BE2C (cell line): ENCODE measurements around the gene ELFN2.

ENCODE experiments used
- DNase-seq: peaks from one replicate; pipeline ENCODE4 v3.0.0-alpha.2; 2020
- H3K27me3 ChIP-seq: fragments of 250-450 bp; sonication (Bioruptor Pico); 2 replicates; pipeline ENCODE4 v1.5.1; 2020; ENCODE audit warnings: mild to moderate bottlenecking
- H3K36me3 ChIP-seq: fragments of 250-450 bp; sonication (Bioruptor Pico); 2 replicates; pipeline ENCODE4 v1.5.1; 2020; ENCODE audit warnings: mild to moderate bottlenecking
- H3K4me1 ChIP-seq: fragments of 250-450 bp; sonication (Bioruptor Pico); 2 replicates; pipeline ENCODE4 v1.5.1; 2020
- H3K4me3 ChIP-seq: 2 replicates; pipeline ENCODE4 v1.5.1; 2011; ENCODE audit warnings: low read depth, low read length
- H3K9me3 ChIP-seq: fragments of 250-450 bp; sonication (Bioruptor Pico); 2 replicates; pipeline ENCODE4 v1.5.1; 2020
- TF ChIP-seq, protein P1 (sequence below): IDR thresholded peaks from 2 replicates; pipeline ENCODE4 v1.5.1; 2012; ENCODE audit warnings: mild to moderate bottlenecking, low read depth, low read length

The ELFN2 gene

DNA sequence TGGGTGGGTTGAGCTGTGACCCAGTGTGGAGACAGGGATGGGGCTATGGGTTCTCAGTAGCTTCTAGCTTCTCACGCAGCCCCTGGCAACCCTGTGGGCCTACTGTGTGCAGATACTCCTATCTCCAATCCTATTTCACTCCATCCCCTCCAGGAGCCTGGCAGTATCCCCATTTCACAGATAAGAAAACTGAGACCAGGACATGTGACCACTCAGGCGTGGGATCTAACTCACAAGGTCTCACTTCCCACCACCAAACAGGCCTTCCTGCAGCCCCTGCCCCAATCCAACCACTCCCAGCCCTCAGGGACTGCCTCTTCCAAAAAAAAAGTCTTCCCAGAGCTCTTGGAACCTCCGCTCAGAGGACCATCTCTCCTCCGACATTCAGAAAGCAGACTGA lies 15.6 kb downstream of the ELFN2 start:
- Histone ChIP-seq H3K27me3 (no peaks in the 10 kb centered on the region), H3K4me1 (no peaks in the 10 kb centered on the region), H3K36me3 (no peaks in the 10 kb centered on the region), H3K4me3 (no peak overlapping the region), H3K9me3 (no peaks in the 10 kb centered on the region)
- DNase-seq, result no peak
- TF ChIP-seq, protein P1, sequence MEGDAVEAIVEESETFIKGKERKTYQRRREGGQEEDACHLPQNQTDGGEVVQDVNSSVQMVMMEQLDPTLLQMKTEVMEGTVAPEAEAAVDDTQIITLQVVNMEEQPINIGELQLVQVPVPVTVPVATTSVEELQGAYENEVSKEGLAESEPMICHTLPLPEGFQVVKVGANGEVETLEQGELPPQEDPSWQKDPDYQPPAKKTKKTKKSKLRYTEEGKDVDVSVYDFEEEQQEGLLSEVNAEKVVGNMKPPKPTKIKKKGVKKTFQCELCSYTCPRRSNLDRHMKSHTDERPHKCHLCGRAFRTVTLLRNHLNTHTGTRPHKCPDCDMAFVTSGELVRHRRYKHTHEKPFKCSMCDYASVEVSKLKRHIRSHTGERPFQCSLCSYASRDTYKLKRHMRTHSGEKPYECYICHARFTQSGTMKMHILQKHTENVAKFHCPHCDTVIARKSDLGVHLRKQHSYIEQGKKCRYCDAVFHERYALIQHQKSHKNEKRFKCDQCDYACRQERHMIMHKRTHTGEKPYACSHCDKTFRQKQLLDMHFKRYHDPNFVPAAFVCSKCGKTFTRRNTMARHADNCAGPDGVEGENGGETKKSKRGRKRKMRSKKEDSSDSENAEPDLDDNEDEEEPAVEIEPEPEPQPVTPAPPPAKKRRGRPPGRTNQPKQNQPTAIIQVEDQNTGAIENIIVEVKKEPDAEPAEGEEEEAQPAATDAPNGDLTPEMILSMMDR, result no peak

DNA sequence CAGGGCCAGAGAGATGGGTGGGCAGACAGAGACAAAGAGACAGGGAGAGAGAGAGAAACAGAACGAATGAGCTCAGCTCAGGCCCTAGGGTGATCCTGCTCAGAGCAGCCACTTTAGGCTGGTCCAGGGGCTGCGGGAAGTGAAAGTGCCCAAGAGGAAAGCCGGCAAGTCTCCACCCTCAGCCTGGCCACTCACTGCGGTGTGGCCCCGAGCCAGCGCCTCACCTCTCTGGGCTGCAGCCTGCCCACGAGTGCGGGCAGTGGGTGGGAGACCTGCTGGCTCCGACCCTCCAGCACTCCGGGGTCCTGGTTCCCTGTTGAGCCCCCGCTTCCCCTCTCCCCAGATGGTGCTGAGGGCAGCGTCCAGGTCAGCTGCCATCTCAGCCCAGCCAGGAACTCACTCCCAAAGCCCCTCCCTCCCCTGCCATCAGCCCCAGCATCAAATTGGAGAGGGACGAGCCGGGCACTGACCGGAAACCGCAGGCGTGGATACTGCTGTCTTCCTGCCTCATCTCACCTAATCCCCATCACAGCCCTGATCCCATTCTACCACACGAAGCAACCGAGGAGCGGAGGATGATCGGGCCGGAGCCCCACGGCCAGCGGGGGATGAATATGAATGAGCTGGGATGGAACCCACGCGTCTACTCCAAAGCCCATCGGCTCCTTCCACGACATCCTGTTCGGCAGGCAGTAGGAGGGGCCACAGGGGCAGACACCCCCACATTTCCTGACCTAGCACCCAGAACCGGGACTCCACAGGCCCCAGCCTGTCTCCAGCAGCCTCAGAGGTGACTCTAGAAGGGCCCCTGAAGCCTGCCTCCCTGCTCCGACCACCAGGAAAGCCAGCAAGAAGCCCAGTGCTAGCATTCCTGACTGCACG lies 16.9 kb downstream of the ELFN2 start:
- TF ChIP-seq, protein P1, result no peak
- Histone ChIP-seq H3K9me3 (no peaks in the 10 kb centered on the region), H3K36me3 (no peaks in the 10 kb centered on the region), H3K4me3 (no peak overlapping the region), H3K4me1 (no peaks in the 10 kb centered on the region), H3K27me3 (no peaks in the 10 kb centered on the region)
- no peak for DNase-seq

DNA sequence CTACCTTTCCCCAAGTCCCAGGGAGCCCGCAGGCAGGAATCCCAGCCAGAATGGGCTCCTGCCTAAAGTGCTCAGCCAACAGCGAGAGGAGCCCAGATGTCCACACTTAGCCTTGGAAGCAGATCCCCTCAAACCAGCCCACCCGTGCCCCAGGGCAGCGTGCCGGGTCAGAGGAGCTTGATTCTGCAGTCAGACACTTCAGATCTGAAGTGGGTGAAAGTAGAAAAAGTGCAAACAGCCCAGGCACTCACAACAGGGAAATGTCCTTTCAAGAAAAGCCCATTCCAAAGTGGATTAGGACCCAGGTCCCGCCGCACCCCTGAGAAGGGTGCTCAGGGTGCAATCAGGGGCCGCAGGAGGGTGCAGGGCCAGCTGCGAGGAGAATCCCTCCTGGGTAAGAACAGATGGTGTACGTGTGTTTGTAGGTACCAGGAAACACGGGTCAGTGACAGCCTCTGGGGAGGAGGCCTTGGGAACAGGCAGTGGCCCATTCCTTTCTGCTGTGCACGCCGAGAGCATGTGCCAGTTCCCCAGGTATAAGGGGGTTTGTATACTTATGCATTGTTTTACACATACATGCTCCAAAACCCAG lies 17.7 kb downstream of the ELFN2 start:
- no peaks in the 10 kb centered on the region for H3K9me3 ChIP-seq
- TF ChIP-seq, protein P1, result no peak
- no peak for DNase-seq
- H3K4me3 ChIP-seq, result no peak overlapping the region
- no peaks in the 10 kb centered on the region for H3K27me3 ChIP-seq
- no peaks in the 10 kb centered on the region for H3K4me1 ChIP-seq
- H3K36me3 ChIP-seq, result no peaks in the 10 kb centered on the region

DNA sequence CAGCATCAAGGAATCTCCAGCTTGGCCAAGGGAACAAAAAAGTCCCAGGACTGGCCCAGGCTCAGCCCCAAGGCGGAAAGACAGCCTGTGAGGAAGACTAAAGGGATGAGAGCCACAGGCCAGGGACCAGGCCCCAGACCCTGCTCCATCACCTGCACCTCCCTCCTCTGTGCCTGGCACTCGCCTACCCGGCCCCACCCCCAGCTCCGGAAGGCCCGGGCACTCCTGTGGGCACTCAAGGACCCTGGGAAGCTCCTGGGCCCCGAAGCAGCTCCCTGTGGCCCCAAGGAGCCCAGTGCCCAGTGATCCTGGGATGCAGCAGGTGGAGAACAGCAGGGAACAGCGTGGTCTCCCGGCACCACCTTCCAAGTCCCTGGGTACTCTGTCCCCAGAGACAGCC lies 18.2 kb downstream of the ELFN2 start:
- no peak overlapping the region for H3K4me3 ChIP-seq
- no peaks in the 10 kb centered on the region for H3K4me1 ChIP-seq
- no peaks in the 10 kb centered on the region for H3K27me3 ChIP-seq
- TF ChIP-seq, protein P1, result no peak
- H3K36me3 ChIP-seq, result no peaks in the 10 kb centered on the region
- DNase-seq, result no peak
- H3K9me3 ChIP-seq, result no peaks in the 10 kb centered on the region

DNA sequence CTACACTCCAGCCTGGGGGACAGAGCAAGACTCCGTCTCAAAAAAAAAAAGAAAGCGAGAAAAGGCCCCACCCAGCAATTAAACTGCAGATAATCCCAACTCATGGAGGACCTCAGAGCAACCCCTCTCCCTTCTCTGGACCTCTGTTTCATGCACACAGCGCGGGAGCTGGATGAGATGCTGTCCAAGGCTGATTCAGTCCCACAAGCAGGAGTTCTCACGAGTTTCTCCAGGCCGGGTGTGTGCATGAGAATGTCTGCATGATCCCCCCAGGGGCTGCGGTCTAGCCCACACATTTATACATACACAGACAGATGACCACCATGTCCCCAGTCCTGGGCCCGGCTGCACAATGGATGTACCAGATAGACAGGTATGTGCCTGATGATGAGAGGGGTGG lies 19.4 kb downstream of the ELFN2 start:
- TF ChIP-seq, protein P1, result no peak
- Histone ChIP-seq H3K4me3 (no peak overlapping the region), H3K27me3 (no peaks in the 10 kb centered on the region), H3K9me3 (no peaks in the 10 kb centered on the region), H3K36me3 (no peaks in the 10 kb centered on the region), H3K4me1 (peaks cover 5% of the 10 kb centered on the region; the same call in 1 of the 2 replicates)
- DNase-seq, result no peak
